Measurements from ENCODE around the gene MISP3. TPM values are rescaled to one million over a fixed set of nuclear protein-coding genes. Genes with fewer than 3 reads are reported as not detected.

The MISP3 gene
- total and polyA plus RNA-seq, 2 of the 8 experiments (the other 6 are each of a cell fraction or from before 2014, with no cell fraction given), result 0.74 to 1.4 TPM

DNA sequence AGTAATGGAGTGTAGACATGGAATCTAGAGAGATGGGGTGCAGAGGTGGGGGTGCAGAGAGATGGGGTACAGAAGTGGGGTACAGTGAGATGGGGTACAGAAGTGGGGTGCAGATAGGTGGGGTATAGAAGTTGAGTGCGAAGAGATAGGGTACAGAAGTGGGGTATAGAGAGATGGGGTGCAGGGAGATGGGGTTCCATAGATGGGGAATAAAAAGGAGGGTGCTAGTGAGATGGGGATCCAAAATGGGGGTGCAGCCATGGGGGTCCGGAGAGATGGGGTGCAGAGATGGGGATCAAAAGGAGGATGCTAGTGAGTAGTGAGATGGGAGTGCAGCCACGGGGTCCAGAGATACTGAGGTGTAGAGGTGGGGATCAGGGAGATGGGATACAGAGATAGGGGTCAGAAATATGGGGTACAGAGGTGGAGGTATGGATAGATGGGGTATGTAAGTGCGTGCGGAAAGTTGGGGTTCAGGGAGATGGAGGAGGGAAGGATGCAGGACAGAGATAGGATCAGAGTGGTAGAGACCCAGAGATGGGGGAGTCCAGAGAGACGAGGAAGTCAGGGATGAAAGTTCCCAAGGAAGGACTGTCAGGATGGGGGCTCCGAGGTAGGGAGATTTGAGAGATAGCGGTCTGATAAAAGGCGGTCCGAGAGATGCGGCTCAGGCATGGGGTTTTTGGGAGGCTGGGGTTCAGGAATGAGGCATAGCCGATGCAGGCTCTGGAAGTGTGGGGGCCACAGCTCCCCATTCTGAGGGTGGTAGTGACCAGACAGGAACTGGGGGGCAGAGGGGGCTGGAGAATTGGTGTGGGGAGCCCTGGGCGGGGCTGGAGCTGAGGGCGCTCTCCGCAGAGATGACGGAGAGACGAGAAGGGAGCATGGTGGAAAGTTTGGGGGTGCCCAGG, 14.1 kb upstream of the MISP3 start (continued):
- TF ChIP-seq, protein P1, sequence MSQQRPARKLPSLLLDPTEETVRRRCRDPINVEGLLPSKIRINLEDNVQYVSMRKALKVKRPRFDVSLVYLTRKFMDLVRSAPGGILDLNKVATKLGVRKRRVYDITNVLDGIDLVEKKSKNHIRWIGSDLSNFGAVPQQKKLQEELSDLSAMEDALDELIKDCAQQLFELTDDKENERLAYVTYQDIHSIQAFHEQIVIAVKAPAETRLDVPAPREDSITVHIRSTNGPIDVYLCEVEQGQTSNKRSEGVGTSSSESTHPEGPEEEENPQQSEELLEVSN (IDR thresholded peaks at IDR 0.05), result no peak
- no peak for TF ChIP-seq KDM4A (IDR thresholded peaks at IDR 0.05; ENCODE audit: low read depth, low read length, severe bottlenecking)
- TF ChIP-seq RAD21 (IDR thresholded peaks at IDR 0.05 in 1 of 2, conservative IDR thresholded peaks at IDR 0.05 in 1 of 2; ENCODE audit: low read depth in 2 of 2, low read length in 2 of 2), result no peak
- TF ChIP-seq SIRT6 (IDR thresholded peaks at IDR 0.05; ENCODE audit: low read length), result no peak
